ENCODE results near the gene TBC1D5.
"Not testable (repeated sequence)": the region's sequence is repeated elsewhere in the genome, so short reads cannot be mapped to it uniquely, and the experiment has no call there.

Gene TBC1D5

GRCh38 chr3:17583530-17583929 lies 158.9 kb downstream of the TBC1D5 start:
- DNase-seq, result no peak

DNA sequence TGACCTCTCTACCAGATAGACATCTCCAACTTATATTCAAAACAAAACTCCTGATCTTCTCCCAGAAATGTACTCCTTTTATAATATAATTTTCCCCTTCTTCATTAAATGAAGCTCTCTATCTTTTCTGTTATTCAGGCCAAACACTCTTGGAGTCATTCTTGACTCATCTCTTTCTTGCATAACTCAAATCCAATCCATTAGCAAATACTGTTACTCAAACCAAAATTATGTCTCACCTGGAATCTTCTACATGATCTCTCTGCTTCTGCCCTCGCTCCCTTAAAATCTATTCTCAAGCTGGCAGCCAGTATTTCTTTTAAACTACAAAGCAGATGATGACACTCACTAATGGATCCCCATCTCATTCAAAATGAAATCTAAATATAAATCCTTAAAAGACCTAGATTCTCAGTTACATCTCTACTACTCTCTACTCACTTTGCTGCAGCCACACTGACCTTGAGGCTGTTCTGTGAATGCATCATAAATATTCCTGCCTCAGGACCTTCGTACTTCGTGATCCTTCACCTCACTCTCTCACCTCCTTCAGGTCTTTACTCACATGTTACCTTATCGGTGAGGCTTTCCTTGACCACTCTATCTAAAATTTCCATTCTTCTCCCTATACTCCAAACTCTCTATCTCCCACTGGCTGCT lies 160.9 kb downstream of the TBC1D5 start:
- no peak for DNase-seq

GRCh38 chr3:17580901-17581300 lies 161.5 kb downstream of the TBC1D5 start:
- DNase-seq, result no peak

DNA sequence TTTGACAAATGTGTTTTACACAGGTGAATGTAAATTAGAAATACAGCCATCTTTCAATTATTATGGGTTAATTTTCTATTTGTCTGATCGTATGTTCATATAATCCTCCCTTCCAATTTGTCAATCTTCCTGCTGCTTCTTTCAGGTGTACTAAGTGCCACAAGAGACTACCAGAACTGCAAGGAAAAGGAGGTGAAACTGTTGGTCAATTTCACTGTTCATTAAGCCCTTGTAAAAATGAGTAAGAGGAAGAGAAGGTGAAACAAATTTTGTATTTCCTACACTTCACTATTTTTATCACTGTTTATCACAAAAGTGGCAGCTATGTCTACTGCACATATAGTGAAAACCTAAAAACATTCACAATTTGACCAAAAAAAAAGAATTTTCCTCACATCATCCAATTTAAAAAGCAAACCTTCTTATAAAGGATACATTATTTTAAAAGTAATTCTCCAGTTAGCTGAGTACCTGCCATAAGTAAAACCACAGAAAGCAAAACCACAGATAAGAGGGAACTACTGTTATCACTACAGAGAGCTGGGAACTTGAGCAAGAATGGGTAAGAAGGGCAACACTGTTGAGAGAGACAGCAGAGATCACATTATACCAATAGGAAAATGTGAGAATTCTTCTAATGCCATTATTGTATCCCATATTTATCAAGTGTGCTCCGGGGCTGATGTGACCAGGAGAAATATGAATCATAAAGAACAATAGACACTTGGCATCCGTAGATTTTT lies 163.0 kb downstream of the TBC1D5 start:
- DNase-seq, result no peak

DNA sequence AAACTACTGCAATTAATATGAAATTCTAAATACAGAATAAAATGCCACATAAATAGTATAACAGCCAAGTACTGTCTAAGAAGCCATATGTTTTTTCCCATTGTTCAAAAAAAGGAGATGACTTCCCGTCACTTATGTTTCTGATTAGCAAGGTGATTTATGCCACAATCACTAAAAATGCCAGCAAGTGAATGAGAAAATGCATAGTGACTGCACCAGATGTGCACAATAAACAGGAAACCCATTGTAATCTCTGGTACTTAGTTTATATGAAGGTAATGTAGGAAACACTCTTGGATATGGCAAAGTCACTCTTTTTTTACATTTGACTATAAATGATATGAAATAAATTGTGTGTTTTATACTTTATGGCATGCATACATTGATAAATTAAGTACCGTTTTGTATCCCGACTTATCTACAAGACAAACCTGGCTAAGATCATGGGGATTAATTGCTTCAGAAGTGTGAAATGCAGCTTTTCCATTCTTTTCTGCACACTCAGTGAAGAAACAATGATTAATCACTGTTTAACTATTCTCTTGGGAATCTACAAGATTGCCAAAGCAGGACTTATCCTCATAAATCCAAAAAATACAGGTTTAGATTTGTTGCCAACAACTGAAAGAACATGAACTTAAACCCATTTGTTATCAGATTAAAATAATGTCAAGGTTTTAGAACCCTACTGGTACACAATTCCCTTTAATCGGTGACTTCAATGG lies 164.5 kb downstream of the TBC1D5 start:
- no peak for DNase-seq

- no peak for DNase-seq
Measured at GRCh38 chr3:17573396-17573795, 169.0 kb downstream of the TBC1D5 start.

DNA sequence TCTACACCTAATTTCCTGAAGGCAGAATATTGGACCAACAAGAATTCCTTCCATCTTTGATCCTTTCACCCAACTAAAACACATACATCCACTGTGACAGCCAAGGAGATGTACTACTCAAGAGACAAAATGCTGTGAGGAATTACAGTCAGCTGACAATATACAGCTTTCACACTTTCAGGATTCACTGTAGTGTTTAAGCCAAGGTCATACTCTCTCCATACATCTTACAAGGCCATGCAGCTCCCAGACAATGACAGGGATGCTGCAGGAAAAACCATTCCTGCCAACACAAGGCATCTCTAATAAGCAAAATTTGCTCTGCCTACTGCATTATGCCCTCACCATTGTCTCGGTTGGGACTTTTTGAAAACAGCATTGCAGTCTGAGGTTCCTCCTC lies 170.7 kb downstream of the TBC1D5 start:
- DNase-seq, result no peak

- no peak for DNase-seq
Measured at GRCh38 chr3:17562845-17563244, 179.6 kb downstream of the TBC1D5 start.

- DNase-seq, result no peak
Measured at GRCh38 chr3:17558565-17558964, 183.9 kb downstream of the TBC1D5 start.

GRCh38 chr3:17557749-17558463 lies 184.5 kb downstream of the TBC1D5 start:
- DNase-seq, result no peak

DNA sequence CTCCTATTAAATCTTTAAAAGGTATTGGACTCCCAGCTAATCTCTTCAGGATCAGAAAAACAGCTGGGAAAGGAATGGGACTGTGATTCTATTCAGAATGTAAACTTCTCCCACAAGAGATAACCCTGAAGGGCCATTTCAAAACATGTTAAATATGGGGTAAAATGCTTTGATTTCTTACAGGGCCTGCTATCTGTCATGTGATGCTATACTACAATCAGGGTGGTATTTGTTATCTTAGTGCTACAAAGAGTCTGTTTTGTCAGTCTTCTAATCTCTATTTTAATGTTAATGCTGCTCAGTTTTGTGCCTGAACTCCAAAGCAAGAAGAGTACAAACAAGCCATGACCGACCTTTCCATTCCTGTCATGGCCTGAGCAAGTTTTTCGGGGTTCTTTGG lies 186.9 kb downstream of the TBC1D5 start:
- no peak for DNase-seq

DNA sequence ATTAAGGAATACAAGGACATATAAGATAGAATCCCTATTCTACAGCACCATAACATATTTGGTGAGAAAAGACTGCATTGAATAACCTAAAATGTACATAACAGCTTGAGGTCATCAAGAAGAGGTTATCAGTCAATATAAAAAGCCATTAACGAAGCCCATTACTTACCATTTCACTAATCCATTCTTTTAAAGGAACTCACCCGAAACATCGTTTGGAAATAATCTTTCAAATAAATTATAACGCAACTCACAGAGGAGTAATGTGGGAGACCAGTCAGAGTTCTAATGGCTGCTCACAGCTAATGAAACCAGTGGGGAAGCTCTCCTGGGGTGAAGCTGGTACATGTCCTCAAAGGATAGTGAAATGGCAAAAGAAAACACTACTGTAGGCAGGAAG lies 188.4 kb downstream of the TBC1D5 start:
- no peak for DNase-seq

DNA sequence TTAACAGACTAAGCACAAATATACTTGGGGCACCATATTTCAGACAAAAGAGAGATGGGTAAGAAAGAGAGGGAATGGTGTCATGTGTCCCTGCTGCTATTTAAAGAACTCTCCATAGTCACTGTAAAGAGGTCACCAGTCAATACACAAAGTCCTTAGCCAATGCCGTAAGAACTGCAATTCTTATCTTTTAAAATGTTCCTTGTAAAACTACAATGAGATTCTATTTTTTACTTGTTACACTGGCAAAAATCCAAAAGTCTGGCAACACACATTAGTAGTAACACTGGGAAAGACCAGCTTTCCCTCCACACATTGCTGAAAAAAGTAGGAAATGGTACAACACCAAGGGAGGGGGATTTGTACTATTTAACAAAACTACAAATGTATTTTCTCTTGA lies 189.4 kb downstream of the TBC1D5 start:
- DNase-seq, result no peak

GRCh38 chr3:17552351-17552750 lies 190.1 kb downstream of the TBC1D5 start:
- DNase-seq, result no peak

DNA sequence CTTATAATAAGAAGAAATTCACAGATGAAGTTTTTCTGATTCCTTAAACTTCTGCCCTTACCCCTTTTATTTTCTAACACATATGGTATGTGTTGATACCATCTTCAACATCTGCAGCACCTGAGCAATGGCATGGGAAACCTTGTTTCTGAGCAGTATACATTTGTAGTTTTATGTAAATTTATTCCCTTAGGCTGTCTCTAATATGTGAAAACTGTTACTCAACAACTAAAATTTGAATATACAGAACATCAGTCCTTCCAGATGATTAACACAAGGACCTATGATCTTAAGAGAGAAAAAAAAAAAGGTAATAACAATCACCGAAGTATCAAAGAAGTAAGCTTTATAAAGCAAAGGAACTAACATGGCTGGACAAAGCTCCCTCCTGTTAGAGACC lies 190.5 kb downstream of the TBC1D5 start:
- DNase-seq, result no peak

DNA sequence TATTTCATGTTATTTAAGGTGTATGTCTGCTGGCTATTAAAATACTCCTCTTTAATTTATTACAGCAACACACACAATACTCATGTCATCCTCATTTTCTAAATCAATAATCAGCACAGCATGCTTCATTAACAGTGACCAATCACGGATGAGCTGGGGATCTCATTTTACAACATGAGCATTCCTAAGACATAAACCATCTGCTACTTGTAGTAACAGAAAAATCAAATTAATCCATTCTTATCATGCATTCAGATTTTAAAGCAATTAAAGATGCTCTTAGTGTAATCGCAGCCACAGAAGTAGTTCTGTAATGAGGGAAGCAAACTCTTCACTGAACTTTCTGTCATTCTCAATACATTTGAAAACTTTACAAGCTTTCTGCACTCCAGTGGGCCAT lies 191.1 kb downstream of the TBC1D5 start:
- no peak for DNase-seq

GRCh38 chr3:17550624-17551023 lies 191.8 kb downstream of the TBC1D5 start:
- no peak for DNase-seq

GRCh38 chr3:17546500-17547255 lies 195.8 kb downstream of the TBC1D5 start:
- no peak for DNase-seq

DNA sequence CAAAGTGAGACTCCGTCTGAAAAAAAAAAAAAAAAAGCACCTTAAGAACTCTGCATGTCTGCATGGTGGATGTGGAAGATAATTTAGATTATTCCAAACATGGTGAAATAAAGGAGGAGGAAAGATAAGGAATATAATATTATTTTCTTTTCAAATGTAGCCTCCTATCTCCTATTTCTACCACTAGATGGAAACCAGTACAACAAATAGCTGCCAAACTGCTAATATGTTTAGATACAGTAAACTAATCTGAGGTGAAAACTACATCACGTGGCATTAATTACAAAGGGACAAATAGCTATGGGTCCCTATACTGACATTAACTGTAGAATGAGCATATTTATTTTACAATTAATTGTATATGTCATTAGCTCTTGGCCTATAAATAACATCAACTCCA lies 197.8 kb downstream of the TBC1D5 start:
- peak in 1 of 2 experiments; percentile 33 for DNase-seq

DNA sequence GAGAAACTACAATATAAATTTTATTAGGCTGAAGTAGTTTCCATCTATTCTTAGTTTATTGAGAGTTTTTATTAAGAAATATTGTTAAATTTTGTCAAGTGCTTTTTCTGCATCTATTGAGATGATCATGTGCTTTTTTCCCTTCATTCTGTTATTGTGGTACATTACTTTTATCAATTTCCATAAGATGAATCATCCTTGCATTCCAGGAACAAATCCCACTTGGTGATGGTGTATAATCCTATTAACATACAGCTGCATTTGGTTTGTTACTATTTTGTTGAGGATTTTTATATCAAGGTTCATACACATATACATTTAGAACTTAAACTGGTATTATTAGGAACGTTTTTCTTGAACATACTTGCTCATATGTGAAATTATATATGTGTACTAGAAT lies 199.8 kb downstream of the TBC1D5 start:
- DNase-seq, result no peak

DNA sequence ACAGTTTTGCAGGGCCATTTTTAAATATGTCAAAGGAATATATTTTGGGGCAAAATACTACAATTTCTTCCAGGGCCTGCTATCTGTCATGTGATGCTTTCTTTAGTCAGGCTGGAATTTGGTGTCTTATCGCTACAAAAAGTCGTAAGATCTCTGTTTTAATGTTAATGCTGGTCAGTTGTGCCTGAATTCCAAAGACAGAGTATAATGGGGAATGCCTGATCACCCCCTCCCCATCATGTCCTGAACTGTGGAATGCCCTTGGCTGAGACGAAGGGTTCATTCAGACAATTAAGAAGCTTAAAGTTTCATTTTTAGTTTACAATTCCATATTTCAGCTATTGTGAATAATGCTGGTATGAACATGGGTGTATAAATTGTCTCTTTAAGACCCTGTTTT lies 203.0 kb downstream of the TBC1D5 start:
- no peak for DNase-seq

DNA sequence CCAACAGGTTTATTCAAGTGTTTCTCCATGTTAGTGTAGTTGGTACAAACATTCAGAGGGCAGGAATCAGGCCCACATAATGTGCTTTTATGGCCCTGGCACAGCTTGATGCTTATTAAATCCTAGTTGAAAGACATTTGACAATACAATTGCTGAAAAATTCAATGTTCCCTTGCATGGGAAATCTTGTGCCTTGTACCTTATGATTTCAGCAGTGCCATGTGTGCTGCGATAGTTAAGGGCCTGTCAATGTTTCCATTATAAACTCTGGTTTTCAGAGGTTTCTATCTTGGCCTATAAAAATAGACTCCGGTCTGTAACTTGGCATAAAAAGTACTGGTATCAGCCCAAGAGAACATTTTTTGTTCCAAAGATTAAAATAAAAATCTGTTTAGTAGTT lies 207.2 kb downstream of the TBC1D5 start:
- no peak for DNase-seq

- DNase-seq, result not testable (repeated sequence)
Measured at GRCh38 chr3:17532446-17532845, 210.0 kb downstream of the TBC1D5 start.

Measured in SW 1271 (cell line).